GM23338 (cell line): Measurements from ENCODE around the gene TMEM132D. TPM values are rescaled to one million over a fixed set of nuclear protein-coding genes. Genes with fewer than 3 reads are reported as not detected.

Experiments
- ATAC-seq: fragments of 200-7000 bp; cut with Tn5 transposase; 3 replicates; pipeline ENCODE4 v1.9.1; 2020
- DNase-seq: peaks from one replicate; pipeline ENCODE4 v3.0.0-alpha.2; 2015; ENCODE audit warnings: low spot score
- H2AFZ ChIP-seq: fragments of 200-600 bp; sonication (generic); 2 replicates; pipeline ENCODE4 v1.8.0; 2016; ENCODE audit warnings: antibody characterized with exemption, mild to moderate bottlenecking, moderate library complexity
- H3F3A ChIP-seq: fragments of 200-600 bp; sonication (generic); replicated peaks from 2 replicates; pipeline ENCODE4 v1.8.0; 2017; ENCODE audit warnings: antibody characterized with exemption, mixed run types, low read depth
- H3K27ac ChIP-seq: fragments of 200-600 bp; sonication (generic); 2 replicates; pipeline ENCODE4 v1.6.1; 2016; ENCODE audit warnings: low read depth
- H3K27me3 ChIP-seq: fragments of 200-600 bp; sonication (generic); 2 replicates; pipeline ENCODE4 v1.8.0; 2016; ENCODE audit warnings: mild to moderate bottlenecking, mixed run types, moderate library complexity; ENCODE audit not compliant: insufficient read depth
- H3K36me3 ChIP-seq: fragments of 200-600 bp; sonication (generic); 2 replicates; pipeline ENCODE4 v1.8.0; 2016; ENCODE audit warnings: mild to moderate bottlenecking; ENCODE audit not compliant: insufficient read depth
- H3K4me1 ChIP-seq: fragments of 200-600 bp; sonication (generic); 2 replicates; pipeline ENCODE4 v1.8.0; 2016; ENCODE audit warnings: mild to moderate bottlenecking, moderate library complexity; ENCODE audit not compliant: insufficient read depth
- H3K4me2 ChIP-seq: fragments of 200-600 bp; sonication (generic); 2 replicates; pipeline ENCODE4 v1.7.1; 2017; ENCODE audit warnings: mixed run types
- H3K4me3 ChIP-seq: fragments of 200-600 bp; sonication (generic); 2 replicates; pipeline ENCODE4 v1.6.1; 2016; ENCODE audit warnings: mixed run types
- H3K79me2 ChIP-seq: fragments of 200-600 bp; sonication (generic); replicated peaks from 2 replicates; pipeline ENCODE4 v1.8.0; 2017; ENCODE audit warnings: mild to moderate bottlenecking; ENCODE audit not compliant: insufficient read depth
- H3K9me2 ChIP-seq: fragments of 200-600 bp; sonication (generic); 2 replicates; pipeline ENCODE4 v1.8.0; 2017; ENCODE audit not compliant: insufficient read depth
- H4K20me1 ChIP-seq: fragments of 200-600 bp; sonication (generic); replicated peaks from 2 replicates; pipeline ENCODE4 v1.8.0; 2017; ENCODE audit warnings: mild to moderate bottlenecking; ENCODE audit not compliant: insufficient read depth
- H3K27ac Mint-ChIP-seq: 2 replicates; pipeline ENCODE4 v1.8.0; 2020; ENCODE audit warnings: inconsistent platforms, mild to moderate bottlenecking, moderate library complexity, mixed read lengths
- H3K27me3 Mint-ChIP-seq: 3 replicates; pipeline ENCODE4 v1.8.0; 2022; ENCODE audit warnings: low read depth, mild to moderate bottlenecking, moderate library complexity, mixed read lengths, inconsistent platforms; ENCODE audit not compliant: insufficient read depth, poor library complexity
- H3K36me3 Mint-ChIP-seq: 3 replicates; pipeline ENCODE4 v1.8.0; 2021; ENCODE audit warnings: low read depth, mild to moderate bottlenecking, inconsistent platforms, moderate library complexity, mixed read lengths
- H3K4me1 Mint-ChIP-seq: 3 replicates; pipeline ENCODE4 v1.8.0; 2020; ENCODE audit warnings: mild to moderate bottlenecking, inconsistent platforms, mixed read lengths
- H3K4me3 Mint-ChIP-seq: 3 replicates; pipeline ENCODE4 v1.8.0; 2021; ENCODE audit warnings: moderate library complexity, mild to moderate bottlenecking, inconsistent platforms, mixed read lengths
- H3K9me3 Mint-ChIP-seq: 3 replicates; pipeline ENCODE4 v1.8.0; 2020; ENCODE audit warnings: moderate library complexity, mild to moderate bottlenecking, inconsistent platforms, mixed read lengths
- CREB1 ChIP-seq: fragments of 250-450 bp; sonication (Bioruptor Pico); IDR thresholded peaks from 2 replicates; pipeline ENCODE4 v1.5.0; 2020; ENCODE audit warnings: low read depth, mild to moderate bottlenecking, moderate library complexity
- EZH2 ChIP-seq: fragments of 200-600 bp; sonication (generic); IDR thresholded peaks from one replicate; pipeline ENCODE4 v1.8.0; 2017; ENCODE audit warnings: antibody characterized with exemption, mild to moderate bottlenecking, low read depth; ENCODE audit not compliant: unreplicated experiment
- EZH2phosphoT487 ChIP-seq: fragments of 200-600 bp; sonication (generic); IDR thresholded peaks from one replicate; pipeline ENCODE4 v1.8.1; 2018; ENCODE audit warnings: antibody characterized with exemption; ENCODE audit not compliant: unreplicated experiment
- JUNB ChIP-seq: IDR thresholded peaks from one replicate; pipeline ENCODE4 v1.6.1; 2016; ENCODE audit warnings: antibody characterized with exemption; ENCODE audit not compliant: unreplicated experiment
- NANOG ChIP-seq: IDR thresholded peaks from 2 replicates; pipeline ENCODE4 v1.6.1; 2016; ENCODE audit warnings: antibody characterized with exemption, borderline replicate concordance
- POLR2AphosphoS5 ChIP-seq: IDR thresholded peaks from 2 replicates; pipeline ENCODE4 v1.6.1; 2016; ENCODE audit warnings: antibody characterized with exemption, low read depth
- STAT1 ChIP-seq: IDR thresholded peaks from one replicate; pipeline ENCODE4 v1.6.1; 2016; ENCODE audit warnings: antibody characterized with exemption; ENCODE audit not compliant: unreplicated experiment
- ZNF114 ChIP-seq: fragments of 250-450 bp; sonication (Bioruptor Pico); IDR thresholded peaks from 2 replicates; pipeline ENCODE4 v1.5.0; 2020; ENCODE audit warnings: mild to moderate bottlenecking, moderate library complexity
- polyA plus RNA-seq: library from polyadenylated mRNA; unstranded; fragments of >200 nt; fragmentation: Nextera tagmentation; extraction: Ambion mirVana; gene quantifications from 2 replicates; pipeline ENCODE4 v1.2.1, GENCODE V29; 2016
- total RNA-seq: library from RNA; depleted of rRNA; stranded (reverse); fragments of >200 nt; shearing (Covaris generic); gene quantifications from 2 replicates; pipeline ENCODE4 v1.2.3, GENCODE V29; 2014
- TF ChIP-seq, protein P1 (sequence below): fragments of 250-450 bp; sonication (Bioruptor Pico); IDR thresholded peaks from 2 replicates; pipeline ENCODE4 v1.5.0; 2020; ENCODE audit warnings: mild to moderate bottlenecking, moderate library complexity
- TF ChIP-seq, protein P2 (sequence below), 2 experiments: fragments of 200-600 bp in 1 of 2; sonication (generic) in 1 of 2; conservative IDR thresholded peaks; 2 replicates each; pipeline versions ENCODE4 v1.5.1 to v1.6.1; 2016 to 2017; ENCODE audit warnings: antibody characterized with exemption in 2 of 2, low read depth in 2 of 2, mild to moderate bottlenecking in 2 of 2, moderate library complexity in 1 of 2
- TF ChIP-seq, protein P3 (sequence below): IDR thresholded peaks from one replicate; pipeline ENCODE4 v1.6.1; 2018; ENCODE audit warnings: antibody characterized with exemption; ENCODE audit not compliant: unreplicated experiment

The TMEM132D gene
- total and polyA plus RNA-seq, 2 experiments from 2014 or later: 0.44 to 5.3 TPM

DNA sequence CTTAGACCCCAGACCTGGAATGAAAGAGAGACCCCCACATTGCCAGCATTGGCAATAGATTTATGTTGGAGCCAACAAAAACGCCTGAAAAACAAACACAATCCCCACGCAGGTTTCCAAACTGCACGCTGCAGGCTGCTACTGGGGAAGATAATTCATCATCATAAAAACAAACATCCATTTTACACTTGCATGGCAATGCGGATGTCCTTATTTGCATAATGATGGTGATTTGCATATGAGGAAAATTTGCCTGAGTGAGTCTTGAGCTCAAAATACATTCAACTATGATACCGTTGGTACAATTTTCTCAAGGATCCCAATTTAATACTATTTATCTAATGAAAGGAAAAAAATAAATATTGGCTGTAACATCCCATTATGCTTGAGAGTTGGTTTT, 33.6 kb upstream of the TMEM132D start:
- no peak overlapping the region for H3K4me2 ChIP-seq
- H4K20me1 ChIP-seq: no peaks in the 10 kb centered on the region
- H3K27me3 ChIP-seq: no peaks in the 10 kb centered on the region
- H3K9me2 ChIP-seq: no peaks in the 10 kb centered on the region
- Mint-ChIP-seq H3K36me3 (peaks cover 65% of the 10 kb centered on the region), H3K27me3 (peaks cover 4% of the 10 kb centered on the region), H3K27ac (no peak overlapping the region), H3K4me3 (no peak overlapping the region), H3K4me1 (no peaks in the 10 kb centered on the region), H3K9me3 (peaks cover 100% of the 10 kb centered on the region)
- no peaks in the 10 kb centered on the region for H3F3A ChIP-seq
- DNase-seq (no peak), ATAC-seq (no peak)
- TF ChIP-seq EZH2: no peak
- no peak for TF ChIP-seq NANOG
- TF ChIP-seq POLR2AphosphoS5: no peak
- no peak for TF ChIP-seq EZH2phosphoT487
- no peak for TF ChIP-seq STAT1
- TF ChIP-seq ZNF114 (CRISPR knock-in tag): no peak
- TF ChIP-seq, protein P1, sequence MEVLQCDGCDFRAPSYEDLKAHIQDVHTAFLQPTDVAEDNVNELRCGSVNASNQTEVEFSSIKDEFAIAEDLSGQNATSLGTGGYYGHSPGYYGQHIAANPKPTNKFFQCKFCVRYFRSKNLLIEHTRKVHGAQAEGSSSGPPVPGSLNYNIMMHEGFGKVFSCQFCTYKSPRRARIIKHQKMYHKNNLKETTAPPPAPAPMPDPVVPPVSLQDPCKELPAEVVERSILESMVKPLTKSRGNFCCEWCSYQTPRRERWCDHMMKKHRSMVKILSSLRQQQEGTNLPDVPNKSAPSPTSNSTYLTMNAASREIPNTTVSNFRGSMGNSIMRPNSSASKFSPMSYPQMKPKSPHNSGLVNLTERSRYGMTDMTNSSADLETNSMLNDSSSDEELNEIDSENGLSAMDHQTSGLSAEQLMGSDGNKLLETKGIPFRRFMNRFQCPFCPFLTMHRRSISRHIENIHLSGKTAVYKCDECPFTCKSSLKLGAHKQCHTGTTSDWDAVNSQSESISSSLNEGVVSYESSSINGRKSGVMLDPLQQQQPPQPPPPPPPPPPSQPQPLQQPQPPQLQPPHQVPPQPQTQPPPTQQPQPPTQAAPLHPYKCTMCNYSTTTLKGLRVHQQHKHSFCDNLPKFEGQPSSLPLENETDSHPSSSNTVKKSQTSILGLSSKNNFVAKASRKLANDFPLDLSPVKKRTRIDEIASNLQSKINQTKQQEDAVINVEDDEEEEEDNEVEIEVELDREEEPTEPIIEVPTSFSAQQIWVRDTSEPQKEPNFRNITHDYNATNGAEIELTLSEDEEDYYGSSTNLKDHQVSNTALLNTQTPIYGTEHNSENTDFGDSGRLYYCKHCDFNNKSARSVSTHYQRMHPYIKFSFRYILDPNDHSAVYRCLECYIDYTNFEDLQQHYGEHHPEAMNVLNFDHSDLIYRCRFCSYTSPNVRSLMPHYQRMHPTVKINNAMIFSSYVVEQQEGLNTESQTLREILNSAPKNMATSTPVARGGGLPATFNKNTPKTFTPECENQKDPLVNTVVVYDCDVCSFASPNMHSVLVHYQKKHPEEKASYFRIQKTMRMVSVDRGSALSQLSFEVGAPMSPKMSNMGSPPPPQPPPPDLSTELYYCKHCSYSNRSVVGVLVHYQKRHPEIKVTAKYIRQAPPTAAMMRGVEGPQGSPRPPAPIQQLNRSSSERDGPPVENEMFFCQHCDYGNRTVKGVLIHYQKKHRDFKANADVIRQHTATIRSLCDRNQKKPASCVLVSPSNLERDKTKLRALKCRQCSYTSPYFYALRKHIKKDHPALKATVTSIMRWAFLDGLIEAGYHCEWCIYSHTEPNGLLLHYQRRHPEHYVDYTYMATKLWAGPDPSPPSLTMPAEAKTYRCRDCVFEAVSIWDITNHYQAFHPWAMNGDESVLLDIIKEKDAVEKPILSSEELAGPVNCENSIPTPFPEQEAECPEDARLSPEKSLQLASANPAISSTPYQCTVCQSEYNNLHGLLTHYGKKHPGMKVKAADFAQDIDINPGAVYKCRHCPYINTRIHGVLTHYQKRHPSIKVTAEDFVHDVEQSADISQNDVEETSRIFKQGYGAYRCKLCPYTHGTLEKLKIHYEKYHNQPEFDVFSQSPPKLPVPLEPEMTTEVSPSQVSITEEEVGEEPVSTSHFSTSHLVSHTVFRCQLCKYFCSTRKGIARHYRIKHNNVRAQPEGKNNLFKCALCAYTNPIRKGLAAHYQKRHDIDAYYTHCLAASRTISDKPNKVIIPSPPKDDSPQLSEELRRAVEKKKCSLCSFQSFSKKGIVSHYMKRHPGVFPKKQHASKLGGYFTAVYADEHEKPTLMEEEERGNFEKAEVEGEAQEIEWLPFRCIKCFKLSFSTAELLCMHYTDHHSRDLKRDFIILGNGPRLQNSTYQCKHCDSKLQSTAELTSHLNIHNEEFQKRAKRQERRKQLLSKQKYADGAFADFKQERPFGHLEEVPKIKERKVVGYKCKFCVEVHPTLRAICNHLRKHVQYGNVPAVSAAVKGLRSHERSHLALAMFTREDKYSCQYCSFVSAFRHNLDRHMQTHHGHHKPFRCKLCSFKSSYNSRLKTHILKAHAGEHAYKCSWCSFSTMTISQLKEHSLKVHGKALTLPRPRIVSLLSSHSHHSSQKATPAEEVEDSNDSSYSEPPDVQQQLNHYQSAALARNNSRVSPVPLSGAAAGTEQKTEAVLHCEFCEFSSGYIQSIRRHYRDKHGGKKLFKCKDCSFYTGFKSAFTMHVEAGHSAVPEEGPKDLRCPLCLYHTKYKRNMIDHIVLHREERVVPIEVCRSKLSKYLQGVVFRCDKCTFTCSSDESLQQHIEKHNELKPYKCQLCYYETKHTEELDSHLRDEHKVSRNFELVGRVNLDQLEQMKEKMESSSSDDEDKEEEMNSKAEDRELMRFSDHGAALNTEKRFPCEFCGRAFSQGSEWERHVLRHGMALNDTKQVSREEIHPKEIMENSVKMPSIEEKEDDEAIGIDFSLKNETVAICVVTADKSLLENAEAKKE (CRISPR knock-in tag): no peak
- 0 out of 2 replicates have a peak, but pooled peaks cover 5% of the 10 kb centered on the region for H3K36me3 ChIP-seq
- H3K4me1 ChIP-seq: no peaks in the 10 kb centered on the region
- H2AFZ ChIP-seq: no peak overlapping the region
- no peaks in the 10 kb centered on the region for H3K79me2 ChIP-seq
- no peak overlapping the region for H3K4me3 ChIP-seq
- H3K27ac ChIP-seq: no peak overlapping the region

DNA sequence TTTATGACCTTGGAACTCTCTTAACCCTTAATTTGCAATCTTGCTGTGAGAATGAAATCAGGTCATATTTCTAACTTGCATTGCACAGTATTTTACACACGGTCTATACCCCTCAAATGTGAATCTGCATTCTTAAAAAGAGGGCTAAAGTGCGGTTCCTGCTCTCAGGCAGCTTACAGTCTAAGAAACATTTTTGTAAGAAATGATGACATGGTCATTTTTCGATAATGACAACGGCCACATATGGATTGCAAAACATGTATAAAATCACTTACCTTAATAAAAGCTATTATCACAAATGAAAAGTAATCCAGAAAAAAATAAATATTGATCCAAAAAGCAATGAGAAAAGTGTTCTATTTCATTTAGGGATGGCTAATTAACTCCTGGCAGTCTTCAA, 24.8 kb upstream of the TMEM132D start:
- H3K79me2 ChIP-seq: no peaks in the 10 kb centered on the region
- H3K4me2 ChIP-seq: no peak overlapping the region
- H3F3A ChIP-seq: no peaks in the 10 kb centered on the region
- no peaks in the 10 kb centered on the region; the same call in 1 of the 2 replicates for H3K9me2 ChIP-seq
- H3K36me3 ChIP-seq: 0 out of 2 replicates have a peak, but pooled peaks cover 10% of the 10 kb centered on the region
- DNase-seq (no peak), ATAC-seq (no peak)
- H3K4me1 Mint-ChIP-seq: no peaks in the 10 kb centered on the region
- H3K27ac ChIP-seq: no peak overlapping the region
- no peaks in the 10 kb centered on the region for H4K20me1 ChIP-seq
- H3K27ac Mint-ChIP-seq: no peak overlapping the region
- H3K4me1 ChIP-seq: no peaks in the 10 kb centered on the region
- H3K4me3 Mint-ChIP-seq: no peak overlapping the region
- no peaks in the 10 kb centered on the region for H3K27me3 ChIP-seq
- peaks cover 50% of the 10 kb centered on the region for H3K36me3 Mint-ChIP-seq
- no peak overlapping the region for H3K4me3 ChIP-seq
- H3K9me3 Mint-ChIP-seq: peaks cover 98% of the 10 kb centered on the region
- H3K27me3 Mint-ChIP-seq: peaks cover 8% of the 10 kb centered on the region
- H2AFZ ChIP-seq: no peak overlapping the region
- no peak for TF ChIP-seq NANOG
- no peak for TF ChIP-seq POLR2AphosphoS5
- no peak for TF ChIP-seq ZNF114 (CRISPR knock-in tag)
- no peak for TF ChIP-seq EZH2
- TF ChIP-seq, protein P2, sequence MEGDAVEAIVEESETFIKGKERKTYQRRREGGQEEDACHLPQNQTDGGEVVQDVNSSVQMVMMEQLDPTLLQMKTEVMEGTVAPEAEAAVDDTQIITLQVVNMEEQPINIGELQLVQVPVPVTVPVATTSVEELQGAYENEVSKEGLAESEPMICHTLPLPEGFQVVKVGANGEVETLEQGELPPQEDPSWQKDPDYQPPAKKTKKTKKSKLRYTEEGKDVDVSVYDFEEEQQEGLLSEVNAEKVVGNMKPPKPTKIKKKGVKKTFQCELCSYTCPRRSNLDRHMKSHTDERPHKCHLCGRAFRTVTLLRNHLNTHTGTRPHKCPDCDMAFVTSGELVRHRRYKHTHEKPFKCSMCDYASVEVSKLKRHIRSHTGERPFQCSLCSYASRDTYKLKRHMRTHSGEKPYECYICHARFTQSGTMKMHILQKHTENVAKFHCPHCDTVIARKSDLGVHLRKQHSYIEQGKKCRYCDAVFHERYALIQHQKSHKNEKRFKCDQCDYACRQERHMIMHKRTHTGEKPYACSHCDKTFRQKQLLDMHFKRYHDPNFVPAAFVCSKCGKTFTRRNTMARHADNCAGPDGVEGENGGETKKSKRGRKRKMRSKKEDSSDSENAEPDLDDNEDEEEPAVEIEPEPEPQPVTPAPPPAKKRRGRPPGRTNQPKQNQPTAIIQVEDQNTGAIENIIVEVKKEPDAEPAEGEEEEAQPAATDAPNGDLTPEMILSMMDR (conservative IDR thresholded peaks at IDR 0.05; ENCODE audit: low read depth in 2 of 2): no peak
- no peak for TF ChIP-seq EZH2phosphoT487
- TF ChIP-seq, protein P3, sequence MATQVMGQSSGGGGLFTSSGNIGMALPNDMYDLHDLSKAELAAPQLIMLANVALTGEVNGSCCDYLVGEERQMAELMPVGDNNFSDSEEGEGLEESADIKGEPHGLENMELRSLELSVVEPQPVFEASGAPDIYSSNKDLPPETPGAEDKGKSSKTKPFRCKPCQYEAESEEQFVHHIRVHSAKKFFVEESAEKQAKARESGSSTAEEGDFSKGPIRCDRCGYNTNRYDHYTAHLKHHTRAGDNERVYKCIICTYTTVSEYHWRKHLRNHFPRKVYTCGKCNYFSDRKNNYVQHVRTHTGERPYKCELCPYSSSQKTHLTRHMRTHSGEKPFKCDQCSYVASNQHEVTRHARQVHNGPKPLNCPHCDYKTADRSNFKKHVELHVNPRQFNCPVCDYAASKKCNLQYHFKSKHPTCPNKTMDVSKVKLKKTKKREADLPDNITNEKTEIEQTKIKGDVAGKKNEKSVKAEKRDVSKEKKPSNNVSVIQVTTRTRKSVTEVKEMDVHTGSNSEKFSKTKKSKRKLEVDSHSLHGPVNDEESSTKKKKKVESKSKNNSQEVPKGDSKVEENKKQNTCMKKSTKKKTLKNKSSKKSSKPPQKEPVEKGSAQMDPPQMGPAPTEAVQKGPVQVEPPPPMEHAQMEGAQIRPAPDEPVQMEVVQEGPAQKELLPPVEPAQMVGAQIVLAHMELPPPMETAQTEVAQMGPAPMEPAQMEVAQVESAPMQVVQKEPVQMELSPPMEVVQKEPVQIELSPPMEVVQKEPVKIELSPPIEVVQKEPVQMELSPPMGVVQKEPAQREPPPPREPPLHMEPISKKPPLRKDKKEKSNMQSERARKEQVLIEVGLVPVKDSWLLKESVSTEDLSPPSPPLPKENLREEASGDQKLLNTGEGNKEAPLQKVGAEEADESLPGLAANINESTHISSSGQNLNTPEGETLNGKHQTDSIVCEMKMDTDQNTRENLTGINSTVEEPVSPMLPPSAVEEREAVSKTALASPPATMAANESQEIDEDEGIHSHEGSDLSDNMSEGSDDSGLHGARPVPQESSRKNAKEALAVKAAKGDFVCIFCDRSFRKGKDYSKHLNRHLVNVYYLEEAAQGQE: no peak
- TF ChIP-seq STAT1: no peak
- TF ChIP-seq JUNB: no peak
- no peak for TF ChIP-seq CREB1 (CRISPR knock-in tag)
